NCI-H1105 (cell line): Measurements from ENCODE around the gene EXOC3.

Source experiments
- DNase-seq: peaks from one replicate; lab custom pipeline; 2025; lab: John Stamatoyannopoulos, UW

EXOC3 gene

GRCh38 chr5:426392-426976, 16.5 kb upstream of the EXOC3 start:
- DNase-seq: no peak

GRCh38 chr5:427415-428087, 15.4 kb upstream of the EXOC3 start:
- DNase-seq: no peak

GRCh38 chr5:428219-428618, 14.8 kb upstream of the EXOC3 start:
- no peak for DNase-seq

- no peak for DNase-seq
Observed at GRCh38 chr5:428754-429452, 14.1 kb upstream of the EXOC3 start.

- DNase-seq: no peak
Observed at GRCh38 chr5:429453-430188, 13.4 kb upstream of the EXOC3 start.

- DNase-seq: no peak
Observed at GRCh38 chr5:430214-430925, 12.6 kb upstream of the EXOC3 start.

- no peak for DNase-seq
Observed at GRCh38 chr5:431001-431710, 11.8 kb upstream of the EXOC3 start.

- DNase-seq: no peak
Observed at GRCh38 chr5:431711-432050, 11.3 kb upstream of the EXOC3 start.

- no peak for DNase-seq
Observed at GRCh38 chr5:432201-432927, 10.6 kb upstream of the EXOC3 start.

- DNase-seq: no peak
Observed at GRCh38 chr5:432928-433791, 9.8 kb upstream of the EXOC3 start.

GRCh38 chr5:433836-434235, 9.1 kb upstream of the EXOC3 start:
- DNase-seq: no peak

GRCh38 chr5:434443-435146, 8.4 kb upstream of the EXOC3 start:
- DNase-seq: no peak

GRCh38 chr5:435156-435790, 7.7 kb upstream of the EXOC3 start:
- no peak for DNase-seq

GRCh38 chr5:435961-436640, 6.9 kb upstream of the EXOC3 start:
- peak; percentile 8 for DNase-seq

- no peak for DNase-seq
Observed at GRCh38 chr5:436641-436975, 6.4 kb upstream of the EXOC3 start.

GRCh38 chr5:437281-437771, 5.7 kb upstream of the EXOC3 start:
- no peak for DNase-seq

- no peak for DNase-seq
Observed at GRCh38 chr5:438481-438981, 4.4 kb upstream of the EXOC3 start.

GRCh38 chr5:439181-439580, 3.8 kb upstream of the EXOC3 start:
- DNase-seq: no peak
